Measurements from ENCODE around the gene ICAM2.

- TF ChIP-seq EZH2 (IDR thresholded peaks at IDR 0.05; ENCODE audit: insufficient read depth, poor library complexity, severe bottlenecking), result no peak
- TF ChIP-seq EZH2phosphoT487 (IDR thresholded peaks at IDR 0.05; ENCODE audit: insufficient read depth, low read depth), result no peak
Measured at GRCh38 chr17:63989622-63990345, 30.6 kb downstream of the ICAM2 start.
